GM04503 (cell line): Measurements from ENCODE around the gene TAS1R3.
A peak's percentile ranks its signal among the peaks of the same experiment; 100 is the strongest.

Experiments used
- DNase-seq: peaks from one replicate; pipeline ENCODE4 v3.0.0-alpha.2; 2012; ENCODE audit warnings: low read depth

Gene TAS1R3

DNA sequence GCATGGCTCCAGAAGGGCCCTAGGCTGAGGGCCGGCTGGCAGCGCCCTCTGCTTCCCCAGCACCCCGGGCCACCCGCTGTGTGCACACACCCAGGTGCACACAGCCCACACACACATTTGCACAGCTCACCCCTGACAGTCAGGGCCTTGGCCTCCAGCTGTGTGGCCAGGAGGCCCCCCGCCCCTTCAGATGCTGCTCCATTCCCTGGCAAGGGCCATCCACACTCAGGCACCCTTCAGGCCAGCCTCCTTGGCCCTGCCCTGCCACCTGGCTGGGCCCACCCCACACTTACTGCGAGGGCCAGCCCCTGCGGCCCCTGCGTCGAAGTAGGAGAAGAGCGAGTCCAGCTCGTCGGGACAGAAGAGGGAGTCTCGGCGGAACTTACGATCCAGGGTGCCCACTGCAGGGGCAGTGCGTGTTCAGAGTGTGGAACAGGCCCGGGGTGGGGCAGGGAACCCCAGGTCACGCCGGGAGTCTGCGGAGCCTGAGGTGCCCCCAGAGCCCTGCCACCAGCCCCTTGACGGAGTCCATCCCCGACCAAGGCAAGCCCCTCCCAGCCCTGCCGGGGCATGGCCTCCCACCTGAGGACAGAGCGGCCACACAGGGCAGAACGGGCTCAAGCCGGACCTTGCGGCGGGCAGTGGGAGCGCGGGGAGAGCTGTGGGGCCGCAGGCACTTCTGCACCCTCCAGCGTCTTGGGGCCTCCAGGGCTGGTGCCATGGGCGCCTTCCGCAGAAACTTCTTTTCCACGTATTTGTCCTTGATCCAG is 35.7 kb upstream of the TAS1R3 start:
- no peak for DNase-seq

DNA sequence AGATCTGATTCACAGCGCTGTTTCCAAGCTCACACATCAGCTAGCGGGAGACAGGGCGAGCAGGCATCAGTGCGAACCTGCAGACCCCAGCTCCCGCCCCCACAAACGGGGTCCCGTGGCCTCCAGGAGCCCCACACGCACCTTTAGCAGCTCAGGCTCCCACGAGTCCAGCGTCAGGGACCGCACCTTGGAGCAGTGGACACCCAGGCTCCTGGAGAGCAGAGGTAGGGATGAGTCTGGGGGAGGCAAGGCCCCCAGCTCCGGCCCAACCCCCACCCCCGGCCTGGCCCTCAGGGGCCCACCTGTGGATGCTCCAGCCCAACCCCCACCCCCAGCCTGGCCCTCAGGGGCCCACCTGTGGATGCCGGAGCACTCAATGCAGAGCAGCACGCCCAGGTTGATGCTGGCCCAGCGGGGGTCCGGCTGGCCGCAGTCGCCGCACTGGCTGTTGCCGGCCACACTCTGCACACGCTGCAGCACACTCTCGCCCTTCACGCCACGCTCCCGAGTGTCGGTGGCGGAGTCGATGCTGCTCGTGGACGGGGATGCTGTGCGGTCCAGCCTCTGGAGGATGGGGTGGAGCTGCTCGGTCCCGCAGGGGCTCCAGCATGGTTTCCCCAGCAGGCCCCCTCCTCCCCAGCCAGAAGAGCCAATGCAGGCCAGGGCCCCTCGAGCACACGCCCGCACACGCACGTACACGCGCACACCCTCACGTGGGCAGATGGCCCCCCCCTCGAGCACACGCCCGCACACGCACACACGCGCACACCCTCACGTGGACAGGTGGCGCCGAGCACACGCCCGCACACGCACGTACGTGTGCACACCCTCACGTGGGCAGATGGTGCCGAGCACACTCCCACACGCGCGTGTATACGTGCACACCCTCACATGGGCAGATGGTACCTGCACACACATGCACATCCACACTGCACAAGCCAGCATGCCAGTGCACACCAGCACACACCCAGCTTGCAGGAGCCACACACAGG is 34.7 kb upstream of the TAS1R3 start:
- DNase-seq = no peak

DNA sequence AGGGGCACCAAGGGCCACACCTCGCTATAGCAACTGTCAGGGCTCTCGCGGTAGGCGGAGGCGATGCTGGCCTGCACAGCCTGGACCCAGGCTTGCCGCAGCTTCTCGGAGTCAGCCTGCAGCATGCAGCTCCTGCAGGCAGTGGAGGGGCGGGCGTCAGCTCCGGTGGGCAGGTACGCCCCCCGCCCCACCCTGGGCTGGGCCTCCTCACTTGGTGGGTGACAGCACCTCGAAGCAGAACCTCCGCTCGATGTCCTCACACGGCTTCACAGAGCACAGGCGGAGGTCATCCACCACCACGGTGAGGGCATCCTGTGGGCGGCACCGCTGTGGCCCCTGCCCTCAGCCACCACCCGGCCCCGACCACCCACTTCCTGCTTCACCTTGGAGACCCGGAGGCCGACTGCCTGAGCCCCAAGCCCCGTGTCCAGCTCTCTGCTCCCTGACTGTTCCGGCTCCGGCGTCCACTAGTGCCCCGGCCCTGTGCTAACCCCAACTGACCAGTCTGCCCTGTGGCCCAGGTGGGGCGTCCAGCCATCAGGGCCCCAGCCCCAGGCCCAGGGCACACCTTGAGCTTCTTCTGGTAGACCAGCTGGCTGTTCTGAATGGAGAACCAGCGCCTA is 33.2 kb upstream of the TAS1R3 start:
- DNase-seq = no peak

DNA sequence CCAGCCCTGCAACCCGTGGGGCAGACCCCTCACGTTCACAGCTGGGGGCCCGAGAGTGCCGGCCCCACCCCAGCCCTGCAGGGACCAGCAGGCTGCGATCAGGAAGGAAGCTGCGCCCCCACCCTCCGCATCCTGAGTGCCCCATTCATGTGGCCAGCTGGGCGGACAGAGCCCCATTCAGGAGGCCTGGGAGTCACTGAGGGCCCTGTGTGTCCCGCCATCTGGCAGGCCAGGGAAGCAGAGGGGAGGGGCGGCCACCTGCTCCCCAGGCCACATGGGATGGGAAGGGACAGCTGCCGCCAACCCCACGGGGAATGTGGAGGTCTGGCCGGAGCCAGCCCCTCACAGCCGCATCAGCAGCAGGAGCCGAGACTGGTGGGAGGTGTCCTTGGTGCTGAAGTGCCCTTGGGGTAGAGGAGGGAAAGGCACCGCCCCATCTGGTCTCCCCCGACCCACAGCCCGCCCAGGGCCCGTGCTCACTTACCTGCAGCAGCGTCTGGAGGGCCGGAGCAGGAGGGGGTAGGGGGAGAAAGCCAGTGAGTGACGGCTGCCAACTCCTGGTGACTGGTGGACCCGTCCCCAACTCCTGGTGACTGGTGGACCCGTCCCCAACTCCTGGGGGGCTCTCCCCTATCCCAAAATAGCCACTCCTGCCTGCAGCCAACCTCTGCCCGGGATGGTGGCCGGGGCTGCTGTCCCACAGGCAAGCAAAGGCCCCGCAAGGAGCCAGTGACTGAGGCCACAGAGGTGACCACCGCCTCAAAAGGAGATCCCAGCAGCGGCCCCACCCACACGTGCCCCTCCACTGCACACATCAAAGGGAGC is 32.0 kb upstream of the TAS1R3 start:
- no peak for DNase-seq

DNA sequence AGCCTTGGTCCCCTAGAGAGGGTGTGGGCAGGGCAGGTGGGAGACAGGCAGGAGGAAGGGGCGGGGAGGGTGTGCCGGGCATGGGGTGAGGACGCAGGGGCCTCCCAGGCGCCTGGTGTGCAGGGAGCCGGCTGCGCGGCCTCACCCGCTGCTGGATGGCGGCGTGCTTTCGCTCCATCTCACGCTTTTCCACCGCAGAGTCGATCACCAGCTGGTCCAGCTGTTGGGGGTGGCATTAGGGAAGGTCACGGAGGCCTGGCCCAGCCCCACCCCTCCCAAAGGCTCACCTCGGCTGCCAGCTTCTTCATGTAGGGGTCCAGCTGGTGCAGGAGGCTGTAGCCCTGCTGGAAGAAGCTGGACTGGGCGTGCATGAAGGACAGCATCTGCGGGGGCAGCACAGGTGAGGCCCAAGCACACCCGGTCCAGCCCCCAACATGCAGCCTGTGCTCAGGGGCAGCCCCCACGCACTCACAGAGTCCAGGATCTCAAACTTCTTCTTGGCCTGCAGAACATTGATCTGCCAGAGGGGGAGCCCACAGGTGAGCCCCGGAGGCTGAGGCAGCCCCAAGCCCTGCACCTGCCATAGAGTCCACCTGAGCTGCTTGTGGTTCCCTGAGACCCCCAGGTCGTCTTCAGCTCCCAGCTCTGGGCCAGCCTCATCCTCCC is 31.3 kb upstream of the TAS1R3 start:
- DNase-seq = no peak

DNA sequence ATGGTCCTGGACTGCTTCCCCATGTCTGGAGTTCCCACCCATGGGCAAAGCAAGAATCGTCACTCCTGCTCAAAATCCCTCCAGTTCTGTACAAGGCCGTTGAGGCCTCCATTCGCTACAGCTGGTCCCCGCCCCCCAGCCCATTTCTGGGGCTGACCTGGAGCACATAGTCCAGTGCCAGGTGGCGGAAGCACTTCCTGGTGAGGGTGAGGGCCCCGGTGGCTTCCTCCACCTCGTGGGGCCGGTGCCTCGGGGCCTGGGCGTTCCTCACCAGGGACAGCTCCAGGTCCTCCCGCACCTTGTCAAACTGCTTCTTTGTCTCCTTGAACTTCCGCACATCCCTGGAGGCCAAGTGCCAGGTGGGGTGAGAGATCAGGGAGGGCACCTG is 30.7 kb upstream of the TAS1R3 start:
- DNase-seq = no peak

DNA sequence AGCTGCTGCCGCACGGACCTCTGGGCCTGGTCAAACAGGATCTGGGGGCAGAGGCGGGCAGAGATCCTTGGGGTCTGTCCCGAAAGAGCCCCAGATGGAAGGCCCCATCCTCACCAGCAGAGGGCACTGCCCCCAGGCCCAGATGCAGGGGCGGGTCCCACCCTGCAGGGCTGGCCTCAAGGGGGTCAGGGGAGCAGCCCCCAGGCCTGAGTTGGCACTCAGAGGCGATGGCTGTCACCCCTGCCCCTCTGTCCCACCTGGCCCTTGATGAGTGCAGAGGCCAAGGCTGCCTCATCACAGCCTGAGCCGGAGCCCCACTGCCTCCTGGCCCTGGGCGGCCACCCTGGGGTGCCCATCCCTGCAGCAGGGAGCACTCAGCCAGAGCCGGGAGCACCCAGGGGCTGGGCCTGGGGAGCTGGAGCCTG is 29.1 kb upstream of the TAS1R3 start:
- DNase-seq = no peak

DNA sequence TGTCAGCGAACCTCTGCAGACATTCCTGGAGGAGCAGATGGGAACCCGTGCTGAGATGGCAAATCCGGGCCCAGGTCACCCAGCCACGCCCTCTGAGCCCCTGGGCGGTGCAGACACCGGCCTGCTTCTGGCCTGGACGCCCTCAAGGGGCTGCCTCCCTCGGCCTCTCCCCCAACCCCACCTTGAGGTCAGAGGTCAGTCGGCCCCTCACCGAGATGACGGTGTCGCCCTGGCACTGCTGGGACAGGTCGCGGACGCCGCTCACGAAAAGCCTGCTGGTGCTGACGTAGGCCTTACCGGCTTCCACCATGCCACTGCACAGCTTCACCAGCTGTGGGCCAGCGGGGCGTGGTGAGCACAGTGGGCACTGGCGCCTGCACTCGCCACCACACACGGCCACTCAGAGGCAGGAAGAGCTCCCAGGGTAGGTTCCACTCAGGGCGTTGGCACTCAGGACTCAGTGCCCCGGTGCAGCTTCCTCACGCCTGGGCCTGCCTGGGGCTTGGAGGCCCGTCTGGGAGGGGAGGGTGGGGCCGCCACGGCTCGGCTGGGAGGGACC is 28.1 kb upstream of the TAS1R3 start:
- DNase-seq = no peak

DNA sequence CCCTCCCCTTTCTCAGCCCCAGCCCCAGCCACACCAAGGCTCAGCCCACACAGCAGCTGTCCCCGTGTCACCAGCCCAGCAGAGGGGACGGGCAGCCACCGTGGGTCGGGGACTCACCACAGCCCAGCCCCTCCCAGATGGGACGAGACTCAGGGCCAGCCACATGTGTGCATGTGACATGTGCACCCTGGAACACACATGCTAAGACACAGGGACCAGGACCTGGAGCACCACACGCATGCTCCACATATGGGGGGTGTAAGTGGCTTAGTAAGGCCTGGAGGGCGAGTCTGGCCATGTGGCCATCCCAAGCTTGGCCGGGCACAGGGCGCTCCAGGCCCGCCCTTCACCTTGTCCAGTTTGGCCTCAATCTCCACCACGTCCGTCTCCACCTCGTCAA is 27.3 kb upstream of the TAS1R3 start:
- no peak for DNase-seq

DNA sequence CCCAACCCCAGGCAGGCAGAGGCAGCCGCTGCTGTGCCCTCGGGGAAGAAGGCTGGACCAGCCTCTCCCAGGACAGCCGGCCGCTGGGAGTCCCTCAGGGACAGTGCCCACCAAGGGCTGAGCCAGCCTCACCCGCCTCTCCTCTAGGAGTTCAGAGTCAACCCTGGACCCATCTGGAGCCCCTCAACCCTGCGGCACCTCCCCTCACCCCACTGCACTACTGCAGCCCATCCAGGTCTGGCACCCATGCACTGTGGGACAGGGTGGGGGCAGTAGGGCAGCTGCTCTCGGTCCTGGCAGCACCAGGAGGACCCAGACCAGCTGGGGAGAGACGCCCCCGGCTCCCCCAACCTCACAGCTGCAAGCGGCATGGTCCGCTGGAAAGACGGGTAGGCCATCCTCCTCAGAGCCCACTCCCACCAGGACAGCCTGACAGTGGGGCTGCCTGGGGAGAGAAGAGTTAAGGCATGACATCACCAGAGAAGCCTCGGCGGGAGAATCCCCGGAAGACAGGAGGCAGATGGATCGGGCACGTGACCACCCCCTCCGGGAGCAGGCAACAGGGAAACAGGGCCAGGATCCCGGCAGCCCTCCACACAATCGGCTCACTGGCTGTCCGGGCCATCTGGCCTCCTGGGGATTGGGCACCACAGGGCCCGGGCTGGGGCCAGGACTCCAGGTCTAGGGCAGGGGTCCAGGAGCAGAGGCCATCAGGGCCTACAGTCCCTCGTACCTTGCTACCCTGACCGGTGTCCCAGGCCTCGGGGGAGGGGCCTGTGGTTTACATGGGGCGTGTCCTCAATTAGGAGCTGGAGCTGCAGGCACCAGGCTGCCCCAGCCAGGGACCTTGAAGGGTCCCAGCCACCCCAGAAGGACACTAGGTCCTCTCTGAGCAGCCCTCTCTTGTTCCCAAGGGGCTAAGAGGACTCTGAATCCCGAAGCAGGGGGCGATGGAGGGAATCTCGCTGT is 26.5 kb upstream of the TAS1R3 start:
- DNase-seq = peak; percentile 31

DNA sequence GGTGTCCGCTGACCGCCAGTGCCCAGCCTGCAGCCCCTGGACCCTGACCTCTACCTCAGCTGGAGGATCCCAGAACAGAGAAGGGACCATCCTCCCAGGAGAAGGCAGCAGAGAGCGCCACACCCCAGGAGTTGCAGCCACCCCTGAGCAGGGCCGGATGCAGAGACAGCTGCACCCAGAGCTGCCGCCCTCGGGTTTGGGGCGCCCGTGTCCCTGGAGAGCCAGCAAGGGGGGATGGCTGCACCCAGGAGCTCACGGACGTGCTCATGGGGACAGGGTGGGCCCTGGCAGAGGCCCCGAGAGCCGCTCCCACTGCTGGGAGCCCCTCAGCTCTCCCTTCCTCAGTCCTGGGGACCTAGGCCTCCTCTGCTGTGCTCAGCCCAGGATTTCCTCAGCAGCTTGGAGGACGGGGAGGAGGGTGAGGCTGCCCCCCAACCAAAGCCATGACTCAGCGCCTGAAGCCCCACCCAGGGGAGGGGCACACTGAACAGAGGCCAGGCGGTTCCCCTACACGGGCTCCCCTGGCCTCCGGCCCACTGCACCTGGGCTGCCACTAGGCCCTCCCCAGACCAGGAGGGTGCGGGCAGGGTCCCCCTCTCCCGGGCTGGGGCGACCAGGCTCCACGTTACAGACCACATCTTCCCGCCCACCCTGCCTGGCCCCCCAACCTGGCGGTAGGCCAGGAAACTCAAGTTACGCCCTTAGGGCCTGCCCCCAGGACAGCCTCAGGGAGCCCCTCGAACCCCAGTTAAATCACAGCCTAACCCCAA is 25.6 kb upstream of the TAS1R3 start:
- no peak for DNase-seq

DNA sequence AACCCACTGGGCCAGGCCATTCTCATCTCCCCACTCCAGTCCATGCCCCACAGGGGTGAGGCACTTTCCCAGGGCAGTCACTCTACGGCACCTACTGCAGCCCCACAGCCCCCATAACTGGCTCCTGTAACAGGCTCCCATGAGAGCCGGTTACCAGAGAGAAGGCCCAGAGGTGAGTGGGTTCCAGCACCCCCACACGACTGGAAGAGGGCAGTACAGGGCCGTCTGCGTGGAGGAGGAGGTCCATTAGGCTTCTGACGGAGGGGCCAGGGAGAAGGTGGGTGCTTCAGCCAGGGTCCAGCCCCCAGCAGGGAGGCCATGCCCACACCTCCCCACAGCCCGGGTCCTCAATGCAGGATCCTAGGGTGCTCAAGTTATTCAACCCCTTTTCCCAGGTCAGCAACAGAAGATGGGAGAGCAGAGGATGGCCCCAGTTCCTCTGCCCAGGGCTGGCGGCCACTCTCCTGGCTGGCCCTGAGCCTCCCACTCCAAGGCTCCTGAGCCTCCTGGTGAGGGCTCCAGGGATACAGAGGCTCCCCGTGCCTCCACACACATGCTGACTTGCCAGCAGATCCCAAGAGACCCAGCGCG is 24.9 kb upstream of the TAS1R3 start:
- DNase-seq = no peak

DNA sequence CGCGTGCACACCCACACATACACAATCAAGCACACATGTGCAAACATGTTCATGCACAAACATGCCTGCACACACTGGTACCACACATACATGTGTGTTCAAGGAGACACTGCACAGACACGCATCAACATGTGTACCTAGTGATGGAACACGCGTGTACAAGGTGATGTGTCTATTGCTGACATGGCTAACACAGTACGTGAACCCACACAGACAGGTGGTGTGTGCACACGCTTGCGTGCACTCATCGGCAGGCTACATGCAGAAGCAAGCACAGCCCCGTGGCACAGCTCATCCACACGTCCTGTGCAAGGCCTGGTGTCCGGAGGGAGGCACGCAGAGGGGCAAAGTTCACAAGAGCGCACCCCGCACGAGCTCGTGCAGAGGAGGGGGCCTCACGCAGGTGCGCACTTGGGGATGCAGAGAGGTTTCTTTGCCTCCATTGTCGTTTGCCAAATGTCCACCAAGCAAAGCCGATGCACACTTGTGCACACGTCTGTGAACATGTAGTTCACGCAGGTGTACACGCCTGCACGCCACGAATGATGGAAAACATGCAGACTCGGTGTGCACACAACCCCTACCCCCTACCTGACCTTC is 24.3 kb upstream of the TAS1R3 start:
- DNase-seq = no peak

DNA sequence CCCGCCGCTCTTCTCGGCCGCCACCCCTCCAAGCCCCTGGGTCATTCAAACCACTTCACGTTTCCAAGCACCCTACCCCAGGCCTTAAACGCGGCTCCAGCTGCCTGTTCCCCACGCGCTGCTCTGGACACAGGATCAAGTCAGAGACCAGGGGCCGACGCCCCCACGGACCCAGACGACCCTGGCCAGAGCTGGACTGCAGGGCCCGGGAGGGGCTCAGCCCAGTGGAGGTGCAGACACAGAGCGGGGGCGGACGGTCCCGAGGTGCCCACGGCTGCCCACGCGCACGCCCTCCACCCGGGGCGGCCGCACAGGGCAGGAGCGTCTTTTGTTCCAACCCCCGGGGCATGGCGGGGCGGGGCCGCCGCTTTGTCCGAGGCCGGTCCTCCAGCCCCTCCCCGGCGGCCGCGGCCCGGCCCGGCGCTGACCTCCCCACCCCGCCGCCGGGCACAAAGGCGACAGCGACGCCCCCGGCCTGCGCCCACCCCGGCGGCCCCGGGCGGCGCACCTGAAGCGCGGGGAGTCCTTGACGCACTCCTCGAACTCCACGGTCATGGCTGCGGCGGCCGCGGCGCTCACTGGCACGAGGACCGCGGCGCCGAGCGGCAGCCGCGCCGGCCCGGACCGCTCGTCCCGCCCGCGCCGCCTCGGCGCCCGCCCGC is 23.7 kb upstream of the TAS1R3 start:
- DNase-seq = no peak

DNA sequence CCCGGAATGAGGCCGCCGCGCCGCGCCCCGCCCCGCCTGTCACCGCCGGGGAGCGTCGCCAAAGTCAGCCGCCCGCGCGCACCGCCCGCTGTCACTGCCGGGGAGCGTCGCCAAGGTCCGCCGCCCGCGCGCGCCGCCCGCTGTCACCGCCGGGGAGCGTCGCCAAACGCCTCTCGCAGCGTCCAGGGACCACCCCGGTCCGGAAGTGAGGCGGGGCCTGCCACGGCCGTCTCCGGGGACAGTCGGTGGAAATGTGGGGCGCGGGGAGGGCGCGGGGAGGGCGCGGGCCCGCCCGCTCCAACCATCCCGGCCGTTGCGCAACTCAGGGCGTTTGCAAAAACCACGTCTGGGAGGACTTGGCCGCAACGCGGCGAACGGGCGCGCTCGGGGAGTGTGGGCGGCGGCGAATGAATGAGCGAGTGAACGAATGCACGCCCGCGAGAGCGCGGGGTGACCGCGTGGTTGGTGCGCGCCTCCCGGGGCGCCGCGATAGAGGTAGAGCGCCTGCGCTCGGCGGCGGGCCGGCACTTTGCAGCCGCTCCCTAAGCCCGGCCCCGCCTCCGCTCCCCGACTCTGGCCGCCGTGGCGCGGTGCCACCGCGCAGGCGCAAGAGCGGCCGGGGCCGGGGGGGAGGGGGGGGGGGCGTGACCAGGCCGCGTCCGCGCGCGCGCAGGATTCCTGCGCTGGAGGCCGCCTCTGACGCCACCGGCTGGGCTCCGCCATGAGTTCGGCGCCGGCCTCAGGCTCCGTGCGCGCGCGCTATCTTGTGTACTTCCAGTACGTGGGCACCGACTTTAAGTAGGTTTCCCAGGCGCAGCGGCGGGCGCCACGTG is 22.9 kb upstream of the TAS1R3 start, which contains the start of the genes ACAP3 and PUSL1:
TSS of gene ACAP3 (minus strand) at position 8 of the 833 bp plus-strand sequence. CDS start 115 bp downstream, outside the sequence.
TSS of gene PUSL1 (plus strand) at position 675 of the 833 bp plus-strand sequence. CDS start at position 722, 47 bp downstream.
- peak; percentile 73 for DNase-seq

DNA sequence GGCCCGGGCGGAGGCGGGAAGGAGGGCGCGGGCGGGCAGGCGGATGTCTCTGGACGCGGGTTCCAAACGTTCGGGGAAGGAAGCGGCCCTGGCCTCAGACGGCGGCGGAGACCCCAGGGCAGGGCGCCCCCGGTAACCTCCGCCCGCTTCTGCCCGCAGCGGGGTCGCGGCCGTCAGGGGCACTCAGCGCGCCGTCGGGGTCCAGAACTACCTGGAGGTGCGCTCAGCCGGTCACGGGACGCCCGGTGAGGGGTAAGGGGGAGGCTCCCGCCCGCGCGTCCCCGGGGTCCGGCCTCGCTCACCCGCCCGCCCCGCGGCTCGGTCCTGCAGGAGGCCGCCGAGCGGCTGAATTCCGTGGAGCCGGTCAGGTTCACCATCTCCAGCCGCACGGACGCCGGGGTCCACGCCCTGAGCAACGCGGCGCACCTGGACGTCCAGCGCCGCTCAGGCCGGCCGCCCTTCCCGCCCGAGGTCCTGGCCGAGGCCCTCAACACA is 22.3 kb upstream of the TAS1R3 start:
- DNase-seq = no peak
